GM19455 (cell line): ENCODE measurements around the gene ADAMTSL3.
"Not testable (repeated sequence)": the region's sequence is repeated elsewhere in the genome, so short reads cannot be mapped to it uniquely, and the experiment has no call there.

Experiments used
- ATAC-seq: cut with Tn5 transposase; IDR thresholded peaks from one replicate; pipeline ENCODE4 v1.9.1; 2021; ENCODE audit not compliant: unreplicated experiment

ADAMTSL3 gene

GRCh38 chr15:83739629-83740028 is 85.7 kb downstream of the ADAMTSL3 start:
- no peak for ATAC-seq

GRCh38 chr15:83745771-83746170 is 91.8 kb downstream of the ADAMTSL3 start:
- ATAC-seq = no peak

- ATAC-seq = no peak
Observed at GRCh38 chr15:83746231-83746630, 92.3 kb downstream of the ADAMTSL3 start.

- no peak for ATAC-seq
Observed at GRCh38 chr15:83747050-83747717, 93.3 kb downstream of the ADAMTSL3 start.

GRCh38 chr15:83747718-83748110 is 93.8 kb downstream of the ADAMTSL3 start:
- ATAC-seq = no peak

- no peak for ATAC-seq
Observed at GRCh38 chr15:83753872-83754493, 100.1 kb downstream of the ADAMTSL3 start.

- not testable (repeated sequence) for ATAC-seq
Observed at GRCh38 chr15:83757291-83757690, 103.4 kb downstream of the ADAMTSL3 start.

GRCh38 chr15:83762367-83762766 is 108.4 kb downstream of the ADAMTSL3 start:
- ATAC-seq = no peak

GRCh38 chr15:83764201-83764838 is 110.4 kb downstream of the ADAMTSL3 start:
- ATAC-seq = no peak

GRCh38 chr15:83766339-83766738 is 112.4 kb downstream of the ADAMTSL3 start:
- no peak for ATAC-seq

GRCh38 chr15:83767741-83768140 is 113.8 kb downstream of the ADAMTSL3 start:
- no peak for ATAC-seq

- ATAC-seq = no peak
Observed at GRCh38 chr15:83769411-83769999, 115.6 kb downstream of the ADAMTSL3 start.

- ATAC-seq = no peak
Observed at GRCh38 chr15:83775738-83776137, 121.8 kb downstream of the ADAMTSL3 start.

- ATAC-seq = no peak
Observed at GRCh38 chr15:83776986-83777385, 123.1 kb downstream of the ADAMTSL3 start.

- ATAC-seq = no peak
Observed at GRCh38 chr15:83783227-83783626, 129.3 kb downstream of the ADAMTSL3 start.

- no peak for ATAC-seq
Observed at GRCh38 chr15:83784975-83785374, 131.1 kb downstream of the ADAMTSL3 start.

- no peak for ATAC-seq
Observed at GRCh38 chr15:83786336-83786735, 132.4 kb downstream of the ADAMTSL3 start.

GRCh38 chr15:83793069-83793468 is 139.1 kb downstream of the ADAMTSL3 start:
- ATAC-seq = no peak

GRCh38 chr15:83794209-83794608 is 140.3 kb downstream of the ADAMTSL3 start:
- ATAC-seq = no peak

- no peak for ATAC-seq
Observed at GRCh38 chr15:83809345-83809744, 155.4 kb downstream of the ADAMTSL3 start.

- ATAC-seq = no peak
Observed at GRCh38 chr15:83810110-83810509, 156.2 kb downstream of the ADAMTSL3 start.

- no peak for ATAC-seq
Observed at GRCh38 chr15:83813682-83814081, 159.8 kb downstream of the ADAMTSL3 start.
